ENCODE measurements around the gene SP1.

DNA sequence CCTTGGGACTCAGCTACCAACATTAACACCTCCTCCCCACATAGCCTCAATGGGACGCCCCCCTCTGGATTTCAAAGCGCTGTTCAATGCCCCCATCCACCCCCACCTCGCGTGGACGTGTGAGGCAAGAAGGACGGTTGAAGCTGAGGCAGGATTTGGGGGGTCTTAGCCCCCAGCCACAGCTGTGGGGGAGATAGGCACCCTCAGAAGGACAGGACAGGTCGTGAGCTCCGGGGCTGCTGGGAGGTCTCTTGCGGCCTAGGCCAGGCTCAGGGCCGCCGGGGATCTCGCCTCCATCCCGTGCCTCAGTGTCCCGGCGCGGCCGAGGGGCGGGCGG is 35.5 kb upstream of the SP1 start:
- TF ChIP-seq, protein P1, sequence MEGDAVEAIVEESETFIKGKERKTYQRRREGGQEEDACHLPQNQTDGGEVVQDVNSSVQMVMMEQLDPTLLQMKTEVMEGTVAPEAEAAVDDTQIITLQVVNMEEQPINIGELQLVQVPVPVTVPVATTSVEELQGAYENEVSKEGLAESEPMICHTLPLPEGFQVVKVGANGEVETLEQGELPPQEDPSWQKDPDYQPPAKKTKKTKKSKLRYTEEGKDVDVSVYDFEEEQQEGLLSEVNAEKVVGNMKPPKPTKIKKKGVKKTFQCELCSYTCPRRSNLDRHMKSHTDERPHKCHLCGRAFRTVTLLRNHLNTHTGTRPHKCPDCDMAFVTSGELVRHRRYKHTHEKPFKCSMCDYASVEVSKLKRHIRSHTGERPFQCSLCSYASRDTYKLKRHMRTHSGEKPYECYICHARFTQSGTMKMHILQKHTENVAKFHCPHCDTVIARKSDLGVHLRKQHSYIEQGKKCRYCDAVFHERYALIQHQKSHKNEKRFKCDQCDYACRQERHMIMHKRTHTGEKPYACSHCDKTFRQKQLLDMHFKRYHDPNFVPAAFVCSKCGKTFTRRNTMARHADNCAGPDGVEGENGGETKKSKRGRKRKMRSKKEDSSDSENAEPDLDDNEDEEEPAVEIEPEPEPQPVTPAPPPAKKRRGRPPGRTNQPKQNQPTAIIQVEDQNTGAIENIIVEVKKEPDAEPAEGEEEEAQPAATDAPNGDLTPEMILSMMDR (IDR thresholded peaks at IDR 0.05 in 2 of 3, conservative IDR thresholded peaks at IDR 0.05 in 1 of 3; ENCODE audit: borderline replicate concordance in 1 of 3, insufficient read depth in 1 of 3, low read depth in 2 of 3, low read length in 2 of 3): no peak
- no peak for TF ChIP-seq POLR2A (IDR thresholded peaks at IDR 0.05; ENCODE audit: borderline replicate concordance, extremely low read depth, insufficient read depth, insufficient read length)
- no peak for TF ChIP-seq EZH2 (IDR thresholded peaks at IDR 0.05)
- no peak for TF ChIP-seq POLR2AphosphoS5 (IDR thresholded peaks at IDR 0.05; ENCODE audit: low read depth, low read length)
- no peak for TF ChIP-seq JUND (IDR thresholded peaks at IDR 0.05)
- TF ChIP-seq, protein P2, sequence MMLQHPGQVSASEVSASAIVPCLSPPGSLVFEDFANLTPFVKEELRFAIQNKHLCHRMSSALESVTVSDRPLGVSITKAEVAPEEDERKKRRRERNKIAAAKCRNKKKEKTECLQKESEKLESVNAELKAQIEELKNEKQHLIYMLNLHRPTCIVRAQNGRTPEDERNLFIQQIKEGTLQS (IDR thresholded peaks at IDR 0.05): no peak
- TF ChIP-seq, protein P3, sequence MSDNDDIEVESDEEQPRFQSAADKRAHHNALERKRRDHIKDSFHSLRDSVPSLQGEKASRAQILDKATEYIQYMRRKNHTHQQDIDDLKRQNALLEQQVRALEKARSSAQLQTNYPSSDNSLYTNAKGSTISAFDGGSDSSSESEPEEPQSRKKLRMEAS (IDR thresholded peaks at IDR 0.05): no peak
- no peak for TF ChIP-seq RAD21 (IDR thresholded peaks at IDR 0.05; ENCODE audit: low read depth)
- TF ChIP-seq YY1 (IDR thresholded peaks at IDR 0.05; ENCODE audit: extremely low read depth, insufficient replicate concordance, low read depth, low read length): no peak
- no peak for TF ChIP-seq CEBPB (IDR thresholded peaks at IDR 0.05; ENCODE audit: low read depth)
- TF ChIP-seq SIN3A (IDR thresholded peaks at IDR 0.05; ENCODE audit: low read depth): no peak
